PC-3 (cell line): ENCODE data around the gene RAB5B. TPM values are rescaled to one million over a fixed set of nuclear protein-coding genes. Genes with fewer than 3 reads are reported as not detected.
"Not testable (repeated sequence)": the region's sequence is repeated elsewhere in the genome, so short reads cannot be mapped to it uniquely, and the experiment has no call there.

ENCODE experiments used
- ATAC-seq: fragments of 200-7000 bp; cut with Tn5 transposase; 2 replicates; pipeline ENCODE4 v1.9.1; 2020; ENCODE audit warnings: mild to moderate bottlenecking, moderate library complexity
- BruUV-seq: library from RNA; stranded (reverse); fragments of 400-500 nt; replicated peaks from 2 replicates; lab custom pipeline; 2021; lab: Mats Ljungman, UMichigan
- CTCF ChIA-PET: fragments of 300-600 bp; sonication (Branson Sonifier 250); formaldehyde crosslinking; loops from one replicate; lab custom pipeline; 2022; ENCODE audit warnings: antibody characterized with exemption; lab: Charles Lee
- POLR2A ChIA-PET: fragments of 300-600 bp; sonication (Branson Sonifier 250); formaldehyde crosslinking; loops from one replicate; lab custom pipeline; 2022; ENCODE audit warnings: antibody characterized with exemption; ENCODE audit not compliant: unreplicated experiment; lab: Charles Lee
- DNase-seq: peaks from one replicate; pipeline ENCODE4 v3.0.0-alpha.2; 2015
- H2AFZ ChIP-seq: fragments of 300-600 bp; sonication (generic); 2 replicates; pipeline ENCODE4 v1.6.0; 2016; ENCODE audit warnings: antibody characterized with exemption, low read length
- H3F3A ChIP-seq: fragments of 300-600 bp; sonication (generic); one replicate; pipeline ENCODE4 v1.6.0; 2017; ENCODE audit warnings: antibody characterized with exemption, low read length, control low read depth, mild to moderate bottlenecking; ENCODE audit not compliant: unreplicated experiment
- H3K27ac ChIP-seq: fragments of 300-600 bp; sonication (generic); 2 replicates; pipeline ENCODE4 v1.5.1; 2016; ENCODE audit warnings: mild to moderate bottlenecking, low read length
- H3K27me3 ChIP-seq: fragments of 300-600 bp; sonication (generic); 2 replicates; pipeline ENCODE4 v1.6.1; 2016; ENCODE audit warnings: low read length, mixed read lengths
- H3K36me3 ChIP-seq: fragments of 300-600 bp; sonication (generic); 2 replicates; pipeline ENCODE4 v1.6.1; 2016; ENCODE audit warnings: low read depth, mixed run types, low read length, mixed read lengths
- H3K4me1 ChIP-seq: fragments of 300-600 bp; sonication (generic); 2 replicates; pipeline ENCODE4 v1.5.1; 2016; ENCODE audit warnings: low read length; ENCODE audit not compliant: insufficient read depth
- H3K4me2 ChIP-seq: fragments of 300-600 bp; sonication (generic); 2 replicates; pipeline ENCODE4 v1.6.0; 2016; ENCODE audit warnings: low read length
- H3K4me3 ChIP-seq: fragments of 300-600 bp; sonication (generic); 2 replicates; pipeline ENCODE4 v1.5.1; 2016; ENCODE audit warnings: mild to moderate bottlenecking, low read length, mixed read lengths
- H3K79me2 ChIP-seq: fragments of 300-600 bp; sonication (generic); 2 replicates; pipeline ENCODE4 v1.6.1; 2017; ENCODE audit warnings: low read length, mixed read lengths
- H3K9ac ChIP-seq: fragments of 300-600 bp; sonication (generic); 2 replicates; pipeline ENCODE4 v1.6.0; 2016; ENCODE audit warnings: mild to moderate bottlenecking, low read length
- H3K9me2 ChIP-seq: fragments of 300-600 bp; sonication (generic); replicated peaks from 2 replicates; pipeline ENCODE4 v1.6.1; 2016; ENCODE audit warnings: mixed run types, low read length, mixed read lengths
- H3K9me3 ChIP-seq: fragments of 300-600 bp; sonication (generic); 2 replicates; pipeline ENCODE4 v1.6.1; 2016; ENCODE audit warnings: low read length, mixed read lengths
- H4K20me1 ChIP-seq: fragments of 300-600 bp; sonication (generic); 2 replicates; pipeline ENCODE4 v1.6.1; 2016; ENCODE audit warnings: low read length, mixed read lengths
- EZH2 ChIP-seq: fragments of 300-600 bp; sonication (generic); IDR thresholded peaks from one replicate; pipeline ENCODE4 v1.6.1; 2017; ENCODE audit warnings: antibody characterized with exemption, mild to moderate bottlenecking, low read length; ENCODE audit not compliant: unreplicated experiment
- EZH2phosphoT487 ChIP-seq: fragments of 300-600 bp; sonication (generic); IDR thresholded peaks from 2 replicates; pipeline ENCODE4 v1.6.1; 2018; ENCODE audit warnings: mild to moderate bottlenecking, antibody characterized with exemption, low read length, borderline replicate concordance
- intact Hi-C: fragments of 100-400 bp; cut with micrococcal nuclease; formaldehyde crosslinking; loops from 2 replicates; pipeline ENCODE4 v1.9.0; 2023
- total RNA-seq: library from RNA; depleted of rRNA; stranded (reverse); fragments of >200 nt; gene quantifications from 2 replicates; pipeline ENCODE4 v1.2.3, GENCODE V29; 2014
- TF ChIP-seq, protein P1 (sequence below): fragments of 300-600 bp; sonication (generic); conservative IDR thresholded peaks from 2 replicates; pipeline ENCODE4 v1.5.1; 2017; ENCODE audit warnings: antibody characterized with exemption, low read depth, mild to moderate bottlenecking, low read length

The RAB5B gene
- total RNA-seq, 1 experiment from 2014 or later, result 48.8 TPM

DNA sequence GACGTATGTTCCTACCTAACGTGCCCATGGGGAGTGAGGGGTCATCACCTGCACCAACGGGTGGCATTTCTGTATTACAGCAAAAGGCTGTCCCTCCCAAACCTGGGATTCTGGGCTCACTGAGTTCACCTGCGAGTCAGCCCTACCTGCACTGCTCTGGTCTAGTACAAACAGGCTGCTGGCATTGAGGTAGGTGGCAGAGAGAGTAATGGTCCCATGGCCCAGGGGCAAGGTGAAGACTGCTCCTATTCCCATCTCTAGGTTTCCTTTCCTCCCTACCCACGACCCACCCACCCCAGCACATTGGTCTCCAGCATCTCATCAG lies 23.6 kb downstream of the RAB5B start:
- no peaks in the 10 kb centered on the region for H3K9me3 ChIP-seq
- ChIA-PET CTCF (interaction anchor here (0.5 to 3.5 kb wide), 6 partner anchors 23 to 259 kb away, joined by 3 to 29 read pairs (median 6); partner anchors contain the start of genes ORMDL2 and RAB5B), POLR2A (interaction anchor here (0.5 to 1.5 kb wide), 7 partner anchors 9 to 1847 kb away, joined by 3 to 15 read pairs (median 5); partner anchors contain the start of genes CD63 and RAB5B)
- H3K4me2 ChIP-seq, result peak overlapping the region; percentile 93
- peak overlapping the region; percentile 73 for H3K9ac ChIP-seq
- H4K20me1 ChIP-seq, result no peaks in the 10 kb centered on the region
- TSS peak; percentile 21 for BruUV-seq
- H3K27me3 ChIP-seq, result no peaks in the 10 kb centered on the region
- peak overlapping the region; percentile 82 for H3K4me3 ChIP-seq
- H3F3A ChIP-seq, result no peaks in the 10 kb centered on the region
- intact Hi-C loops, result loop anchor here (1.0 kb wide), 2 partner anchors 44 to 67 kb away; partner anchors contain the start of gene RPS26
- H3K9me2 ChIP-seq, result no peaks in the 10 kb centered on the region
- H3K4me1 ChIP-seq, result peaks cover 5% of the 10 kb centered on the region; the same call in 1 of the 2 replicates
- peak overlapping the region; percentile 84 for H2AFZ ChIP-seq
- H3K36me3 ChIP-seq, result peaks cover 4% of the 10 kb centered on the region; the same call in 1 of the 2 replicates
- ATAC-seq, result peak; percentile 34
- TF ChIP-seq EZH2 (no peak), EZH2phosphoT487 (no peak)
- TF ChIP-seq, protein P1, sequence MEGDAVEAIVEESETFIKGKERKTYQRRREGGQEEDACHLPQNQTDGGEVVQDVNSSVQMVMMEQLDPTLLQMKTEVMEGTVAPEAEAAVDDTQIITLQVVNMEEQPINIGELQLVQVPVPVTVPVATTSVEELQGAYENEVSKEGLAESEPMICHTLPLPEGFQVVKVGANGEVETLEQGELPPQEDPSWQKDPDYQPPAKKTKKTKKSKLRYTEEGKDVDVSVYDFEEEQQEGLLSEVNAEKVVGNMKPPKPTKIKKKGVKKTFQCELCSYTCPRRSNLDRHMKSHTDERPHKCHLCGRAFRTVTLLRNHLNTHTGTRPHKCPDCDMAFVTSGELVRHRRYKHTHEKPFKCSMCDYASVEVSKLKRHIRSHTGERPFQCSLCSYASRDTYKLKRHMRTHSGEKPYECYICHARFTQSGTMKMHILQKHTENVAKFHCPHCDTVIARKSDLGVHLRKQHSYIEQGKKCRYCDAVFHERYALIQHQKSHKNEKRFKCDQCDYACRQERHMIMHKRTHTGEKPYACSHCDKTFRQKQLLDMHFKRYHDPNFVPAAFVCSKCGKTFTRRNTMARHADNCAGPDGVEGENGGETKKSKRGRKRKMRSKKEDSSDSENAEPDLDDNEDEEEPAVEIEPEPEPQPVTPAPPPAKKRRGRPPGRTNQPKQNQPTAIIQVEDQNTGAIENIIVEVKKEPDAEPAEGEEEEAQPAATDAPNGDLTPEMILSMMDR, result no peak
- peak; percentile 14 for DNase-seq
- H3K79me2 ChIP-seq, result peaks cover 12% of the 10 kb centered on the region
- H3K27ac ChIP-seq, result no peak overlapping the region

DNA sequence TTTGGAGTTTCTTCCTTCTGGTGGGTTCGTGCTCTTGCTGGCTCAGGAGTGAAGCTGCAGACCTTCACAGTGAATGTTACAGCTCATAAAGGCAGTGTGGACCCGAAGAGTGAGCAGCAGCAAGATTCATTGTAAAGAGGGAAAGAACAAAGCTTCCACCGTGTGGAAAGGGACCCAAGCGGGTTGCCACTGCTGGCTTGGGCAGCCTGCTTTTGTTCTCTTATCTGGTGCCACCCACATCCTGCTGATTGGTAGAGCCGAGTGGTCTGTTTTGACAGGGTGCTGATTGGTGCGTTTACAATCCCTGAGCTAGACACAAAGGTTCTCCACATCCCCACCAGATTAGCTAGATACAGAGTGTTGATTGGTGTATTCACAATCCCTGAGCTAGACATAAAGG lies 25.6 kb downstream of the RAB5B start:
- H3K4me3 ChIP-seq, POLR2A ChIA-PET, H3K27ac ChIP-seq, DNase-seq, H3K9ac ChIP-seq, ATAC-seq, H2AFZ ChIP-seq, H3K36me3 ChIP-seq, CTCF ChIA-PET, H3K9me2 ChIP-seq, intact Hi-C loops, H3K4me2 ChIP-seq, H3F3A ChIP-seq, H4K20me1 ChIP-seq, H3K9me3 ChIP-seq, H3K27me3 ChIP-seq, H3K4me1 ChIP-seq: not testable (repeated sequence)
- TSS peak; percentile 2 for BruUV-seq
- peaks cover 12% of the 10 kb centered on the region for H3K79me2 ChIP-seq

GRCh38 chr12:55999999-56000540 lies 26.2 kb downstream of the RAB5B start:
- H3K4me3 ChIP-seq, H3K4me1 ChIP-seq, H3K4me2 ChIP-seq, H4K20me1 ChIP-seq, H3K36me3 ChIP-seq, DNase-seq, H3K27ac ChIP-seq, H3K9ac ChIP-seq, H2AFZ ChIP-seq, H3K9me3 ChIP-seq, POLR2A ChIA-PET, H3K27me3 ChIP-seq, H3K9me2 ChIP-seq, CTCF ChIA-PET, H3F3A ChIP-seq, BruUV-seq, intact Hi-C loops, ATAC-seq: not testable (repeated sequence)
- H3K79me2 ChIP-seq, result peaks cover 12% of the 10 kb centered on the region
